Skeletal muscle tissue (tissue), 4 donors: ENCODE results near the gene YPEL3. TPM values are rescaled to one million over a fixed set of nuclear protein-coding genes. Genes with fewer than 3 reads are reported as not detected.

ENCODE experiments used
- H3K27ac ChIP-seq: one replicate; pipeline ENCODE4 v1.7.0; 2013; ENCODE audit warnings: mild to moderate bottlenecking, low read depth, low read length, inconsistent platforms
- H3K27me3 ChIP-seq, 3 donors: one replicate each; pipeline ENCODE4 v1.7.0; 2013; ENCODE audit warnings: low read length in 3 of 3; ENCODE audit not compliant: control insufficient read depth in 3 of 3, insufficient read depth in 3 of 3
- H3K36me3 ChIP-seq, 3 donors: one replicate each; pipeline ENCODE4 v1.7.0; 2013; ENCODE audit warnings: low read length in 3 of 3; ENCODE audit not compliant: control insufficient read depth in 3 of 3, insufficient read depth in 3 of 3
- H3K4me1 ChIP-seq, 3 donors: one replicate each; pipeline ENCODE4 v1.7.0; 2013; ENCODE audit warnings: low read length in 3 of 3, mild to moderate bottlenecking in 3 of 3; ENCODE audit not compliant: control insufficient read depth in 3 of 3, insufficient read depth in 3 of 3
- H3K4me3 ChIP-seq, 3 donors: one replicate each; pipeline ENCODE4 v1.7.0; 2013; ENCODE audit warnings: low read length in 3 of 3
- H3K9ac ChIP-seq, 3 donors: one replicate each; pipeline ENCODE4 v1.7.0; 2013; ENCODE audit warnings: low read length in 3 of 3, mild to moderate bottlenecking in 3 of 3, moderate library complexity in 2 of 3, low read depth in 1 of 3
- H3K9me3 ChIP-seq, 3 donors: one replicate each; pipeline ENCODE4 v1.7.0; 2013; ENCODE audit warnings: low read length in 3 of 3; ENCODE audit not compliant: control insufficient read depth in 3 of 3
- total RNA-seq: library from RNA; depleted of rRNA; stranded (reverse); fragments of >200 nt; gene quantifications from one replicate; pipeline ENCODE4 v1.2.3, GENCODE V29; 2014
- donor health status: Osteomylitis.

YPEL3 gene
- total RNA-seq, 1 donor from 2014 or later = 14.1 TPM

- peak overlapping the region; percentile 36 for H3K27ac ChIP-seq
- peaks cover 43 to 46% (median 43%) of the 10 kb centered on the region in 3 donors for H3K36me3 ChIP-seq
- H3K27me3 ChIP-seq = no peaks in the 10 kb centered on the region
- H3K4me3 ChIP-seq = no peak overlapping the region
- H3K4me1 ChIP-seq = peaks cover 0 to 5% (median under 1%) of the 10 kb centered on the region in 3 donors
- no peak overlapping the region for H3K9ac ChIP-seq
- H3K9me3 ChIP-seq = no peaks in the 10 kb centered on the region
Measured at GRCh38 chr16:30084816-30085159, 11.2 kb downstream of the YPEL3 start.

DNA sequence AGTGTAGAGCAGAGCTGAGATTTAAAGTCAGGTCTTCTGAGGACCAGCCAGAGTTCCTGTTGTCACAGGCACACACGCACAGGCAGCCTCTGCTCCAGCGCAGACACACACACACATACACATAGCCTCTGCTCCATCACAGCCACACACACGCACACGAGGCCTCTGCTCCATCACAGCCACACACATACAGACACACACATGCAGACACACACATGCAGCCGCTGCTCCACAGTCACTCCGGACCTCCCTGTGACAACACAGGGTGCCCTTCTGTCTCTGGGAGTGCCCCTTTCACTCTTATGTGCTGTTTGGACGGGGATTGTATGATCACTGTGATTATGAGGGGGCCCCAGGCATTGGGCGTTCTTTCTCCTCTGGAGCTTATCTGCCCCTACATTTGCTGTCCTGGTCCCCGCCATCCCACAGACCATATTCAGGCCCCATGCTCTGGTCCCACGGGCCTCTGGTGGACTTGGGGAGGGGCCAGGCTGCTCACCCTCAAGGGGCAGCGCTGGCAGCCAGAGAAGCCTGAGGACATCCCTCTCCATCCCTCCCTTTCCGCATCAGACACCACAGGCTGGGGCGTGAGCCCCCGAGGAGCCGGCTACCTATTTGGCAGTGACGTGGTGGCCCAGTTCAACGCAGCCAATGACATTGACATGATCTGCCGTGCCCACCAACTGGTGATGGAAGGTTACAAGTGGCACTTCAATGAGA lies 11.8 kb downstream of the YPEL3 start:
- Histone ChIP-seq H3K9me3 (no peaks in the 10 kb centered on the region), H3K27ac (peak overlapping the region; percentile 36), H3K36me3 (peaks cover 46 to 48% (median 48%) of the 10 kb centered on the region in 3 donors), H3K9ac (no peak overlapping the region), H3K27me3 (no peaks in the 10 kb centered on the region), H3K4me1 (peaks cover 0 to 5% (median 5%) of the 10 kb centered on the region in 3 donors), H3K4me3 (no peak overlapping the region)

DNA sequence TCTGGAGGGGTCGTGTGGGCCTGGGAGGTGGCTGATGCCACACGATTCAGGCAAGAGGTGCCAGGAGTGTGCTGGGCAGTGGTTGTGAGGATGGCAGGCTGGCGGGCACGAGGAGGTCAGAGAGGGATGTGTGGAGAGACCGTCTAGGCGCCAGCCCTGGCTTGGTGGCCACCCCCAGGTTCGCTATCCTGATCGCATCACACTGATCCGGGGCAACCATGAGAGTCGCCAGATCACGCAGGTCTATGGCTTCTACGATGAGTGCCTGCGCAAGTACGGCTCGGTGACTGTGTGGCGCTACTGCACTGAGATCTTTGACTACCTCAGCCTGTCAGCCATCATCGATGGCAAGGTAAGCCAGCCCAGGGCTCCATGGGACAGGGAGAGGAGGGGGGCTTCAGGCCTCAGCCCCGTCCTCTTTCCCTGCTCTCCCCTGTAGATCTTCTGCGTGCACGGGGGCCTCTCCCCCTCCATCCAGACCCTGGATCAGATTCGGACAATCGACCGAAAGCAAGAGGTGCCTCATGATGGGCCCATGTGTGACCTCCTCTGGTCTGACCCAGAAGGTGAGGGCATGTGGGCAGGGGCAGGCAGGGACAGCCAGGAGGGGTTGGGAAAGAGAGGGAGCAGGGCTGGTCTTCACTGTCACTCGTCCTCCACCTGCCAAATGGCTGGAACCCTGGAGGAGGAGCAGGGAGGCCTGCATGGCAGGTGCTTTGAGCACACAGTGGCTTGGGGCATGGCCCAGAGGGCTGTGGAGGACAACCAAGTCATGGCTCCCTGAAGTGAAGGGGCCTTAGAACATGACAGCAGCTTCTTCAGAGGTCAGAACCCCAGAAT lies 12.6 kb downstream of the YPEL3 start:
- no peaks in the 10 kb centered on the region for H3K9me3 ChIP-seq
- peaks cover 52 to 53% (median 53%) of the 10 kb centered on the region in 3 donors for H3K36me3 ChIP-seq
- H3K4me1 ChIP-seq = peaks cover 4 to 5% (median 5%) of the 10 kb centered on the region in 3 donors
- no peaks in the 10 kb centered on the region for H3K27me3 ChIP-seq
- no peak overlapping the region for H3K27ac ChIP-seq
- H3K4me3 ChIP-seq = no peak overlapping the region
- no peak overlapping the region for H3K9ac ChIP-seq

DNA sequence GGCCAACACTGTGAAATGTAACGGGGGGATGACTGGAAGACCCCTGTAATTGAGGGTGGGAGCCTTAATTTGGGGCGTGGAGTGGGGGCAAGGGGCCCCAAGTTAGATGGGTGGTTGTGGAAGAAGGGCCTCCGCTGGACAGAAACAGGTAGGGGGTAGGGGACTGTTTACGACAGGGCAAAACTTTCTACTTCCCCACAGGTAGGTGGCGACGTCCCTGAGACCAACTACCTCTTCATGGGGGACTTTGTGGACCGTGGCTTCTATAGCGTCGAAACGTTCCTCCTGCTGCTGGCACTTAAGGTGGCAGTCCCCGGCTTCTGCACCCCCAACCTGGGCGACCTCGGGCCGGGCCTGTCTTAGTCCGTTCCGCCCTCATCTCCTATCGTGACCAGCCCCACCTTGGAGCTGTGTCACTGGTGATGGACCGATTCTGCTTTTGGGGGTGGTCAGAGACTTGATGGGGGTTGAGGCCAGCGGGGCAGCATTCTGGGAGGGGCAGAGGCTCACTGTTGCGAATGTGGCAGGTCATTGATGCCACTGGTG lies 13.4 kb downstream of the YPEL3 start:
- H3K4me1 ChIP-seq = peaks cover 9 to 11% (median 10%) of the 10 kb centered on the region in 3 donors
- no peaks in the 10 kb centered on the region for H3K27me3 ChIP-seq
- peaks cover 60 to 61% (median 60%) of the 10 kb centered on the region in 3 donors for H3K36me3 ChIP-seq

DNA sequence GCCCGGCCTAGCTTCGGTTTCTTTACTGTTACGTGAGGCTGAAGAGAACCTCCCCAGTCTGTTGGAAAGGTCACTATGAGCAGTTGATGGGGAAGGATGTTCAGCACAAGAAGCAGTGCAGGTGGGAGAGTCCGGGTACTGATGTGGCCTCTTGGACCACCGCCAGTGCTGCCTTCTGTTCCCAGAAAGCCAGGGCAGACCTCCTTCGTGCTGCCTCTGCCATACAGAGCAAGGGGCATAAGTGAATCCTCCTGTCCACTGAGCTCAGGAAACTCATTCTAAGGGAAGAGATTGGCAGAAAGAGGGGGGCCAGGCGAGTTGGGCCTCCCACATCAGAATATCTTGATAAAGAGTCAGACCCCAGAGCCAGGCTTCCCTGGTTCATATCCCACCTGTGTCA lies 16.5 kb downstream of the YPEL3 start:
- Histone ChIP-seq H3K27me3 (no peaks in the 10 kb centered on the region), H3K4me1 (peaks cover 25 to 33% (median 26%) of the 10 kb centered on the region in 3 donors), H3K9ac (no peak overlapping the region), H3K4me3 (no peak overlapping the region), H3K36me3 (peaks cover 52 to 57% (median 55%) of the 10 kb centered on the region in 3 donors), H3K9me3 (no peaks in the 10 kb centered on the region), H3K27ac (no peak overlapping the region)

More for the DNA sequence above, 13.4 kb downstream of the YPEL3 start:
- Histone ChIP-seq H3K9ac (no peak overlapping the region), H3K27ac (no peak overlapping the region), H3K9me3 (no peaks in the 10 kb centered on the region), H3K4me3 (no peak overlapping the region)

GRCh38 chr16:30078744-30079143 lies 17.3 kb downstream of the YPEL3 start:
- Histone ChIP-seq H3K4me3 (no peak overlapping the region), H3K27me3 (no peaks in the 10 kb centered on the region), H3K9me3 (no peaks in the 10 kb centered on the region), H3K36me3 (peaks cover 45 to 50% (median 48%) of the 10 kb centered on the region in 3 donors), H3K27ac (no peak overlapping the region), H3K9ac (no peak overlapping the region), H3K4me1 (peaks cover 25 to 33% (median 26%) of the 10 kb centered on the region in 3 donors)

- H3K27ac ChIP-seq = no peak overlapping the region
- H3K36me3 ChIP-seq = peaks cover 34 to 39% (median 37%) of the 10 kb centered on the region in 3 donors
- H3K4me3 ChIP-seq = no peak overlapping the region
- H3K27me3 ChIP-seq = no peaks in the 10 kb centered on the region
- peak overlapping the region in 1 of 3 donors; percentile 24 for H3K9ac ChIP-seq
- H3K9me3 ChIP-seq = no peaks in the 10 kb centered on the region
- peaks cover 25 to 33% (median 26%) of the 10 kb centered on the region in 3 donors for H3K4me1 ChIP-seq
Measured at GRCh38 chr16:30077656-30078055, 18.4 kb downstream of the YPEL3 start.

DNA sequence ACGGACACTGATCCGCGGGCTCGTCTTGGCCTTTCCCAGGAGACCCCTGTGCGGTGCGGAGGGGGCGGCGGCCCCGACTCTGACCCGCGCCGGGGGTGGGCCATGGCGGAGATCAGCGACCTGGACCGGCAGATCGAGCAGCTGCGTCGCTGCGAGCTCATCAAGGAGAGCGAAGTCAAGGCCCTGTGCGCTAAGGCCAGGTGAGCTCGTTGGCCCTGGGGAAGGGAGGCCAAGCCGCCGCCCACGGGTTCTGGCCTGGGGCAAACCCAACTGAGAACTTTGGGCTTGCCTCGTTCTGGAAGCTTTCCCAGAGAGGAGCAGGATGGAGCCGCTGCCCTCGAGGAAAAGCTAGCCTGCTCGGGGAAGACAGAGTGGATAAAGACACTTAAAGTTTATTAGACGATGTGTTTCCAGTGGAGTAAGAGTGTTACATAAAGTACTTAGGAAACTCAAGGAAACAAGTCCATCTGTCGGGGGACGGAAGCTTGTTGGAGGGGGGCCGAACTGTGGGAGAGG lies 19.7 kb downstream of the YPEL3 start:
- peak overlapping the region; percentile 92 for H3K27ac ChIP-seq
- H3K9ac ChIP-seq = peak overlapping the region; percentile 89 to 97 (median 93)
- H3K4me3 ChIP-seq = peak overlapping the region; percentile 87 to 92 (median 89)
- H3K4me1 ChIP-seq = peaks cover 25 to 33% (median 26%) of the 10 kb centered on the region in 3 donors
- H3K36me3 ChIP-seq = peaks cover 35 to 39% (median 38%) of the 10 kb centered on the region in 3 donors
- H3K27me3 ChIP-seq = no peaks in the 10 kb centered on the region
- H3K9me3 ChIP-seq = no peaks in the 10 kb centered on the region

- Histone ChIP-seq H3K36me3 (peaks cover 32 to 39% (median 37%) of the 10 kb centered on the region in 3 donors), H3K27ac (peak within 1 kb of the TSS; percentile 92), H3K27me3 (no peaks in the 10 kb centered on the region), H3K4me3 (peak within 1 kb of the TSS; percentile 87 to 92 (median 89)), H3K4me1 (peaks cover 25 to 37% (median 26%) of the 10 kb centered on the region in 3 donors), H3K9ac (peak within 1 kb of the TSS; percentile 89 to 97 (median 93)), H3K9me3 (no peaks in the 10 kb centered on the region)
Measured at GRCh38 chr16:30075503-30076275, 20.3 kb downstream of the YPEL3 start, which contains the start of gene PPP4C. Gene PPP4C (plus strand): TSS chr16:30075994. CDS start chr16:30076378, 384 bp downstream.
